ENCODE data around the gene ERICH6. TPM values are rescaled to one million over a fixed set of nuclear protein-coding genes. Genes with fewer than 3 reads are reported as not detected.

Gene ERICH6
- total RNA-seq: 0.09 TPM

DNA sequence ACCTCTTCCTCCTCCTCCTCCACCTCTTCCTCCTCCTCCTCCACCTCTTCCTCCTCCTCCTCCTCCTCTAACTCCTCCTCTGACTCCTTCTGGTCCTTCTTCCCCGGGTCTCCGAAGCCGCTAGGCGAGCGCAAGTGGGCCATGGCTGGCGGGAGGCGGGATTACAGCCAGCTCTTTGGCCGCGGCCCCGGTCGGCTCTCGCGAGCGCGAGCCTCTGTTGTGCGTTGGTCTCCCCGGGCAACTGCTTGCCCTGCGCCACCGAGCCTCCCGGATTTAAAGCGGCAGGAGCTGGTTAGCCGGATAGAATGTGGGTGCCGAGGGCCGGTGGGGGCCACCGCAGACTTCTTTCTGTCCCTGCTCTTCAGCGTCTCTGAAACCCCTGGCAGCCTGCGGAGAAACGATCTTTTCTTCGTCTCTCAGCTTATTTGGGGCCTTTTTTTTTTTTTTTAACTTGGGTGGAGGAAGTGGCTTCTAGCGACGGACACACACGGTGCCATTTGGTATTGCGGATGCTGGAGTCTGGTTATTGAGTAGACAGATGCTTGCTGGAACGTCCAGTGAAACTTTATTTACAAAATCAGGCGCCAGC is at the start of gene ERICH6:
ERICH6 (minus strand) TSS at position 165 of the 589 bp plus-strand sequence; CDS start at position 143, 22 bp downstream.
- peak; percentile 92 for DNase-seq (ENCODE audit: low spot score)

DNA sequence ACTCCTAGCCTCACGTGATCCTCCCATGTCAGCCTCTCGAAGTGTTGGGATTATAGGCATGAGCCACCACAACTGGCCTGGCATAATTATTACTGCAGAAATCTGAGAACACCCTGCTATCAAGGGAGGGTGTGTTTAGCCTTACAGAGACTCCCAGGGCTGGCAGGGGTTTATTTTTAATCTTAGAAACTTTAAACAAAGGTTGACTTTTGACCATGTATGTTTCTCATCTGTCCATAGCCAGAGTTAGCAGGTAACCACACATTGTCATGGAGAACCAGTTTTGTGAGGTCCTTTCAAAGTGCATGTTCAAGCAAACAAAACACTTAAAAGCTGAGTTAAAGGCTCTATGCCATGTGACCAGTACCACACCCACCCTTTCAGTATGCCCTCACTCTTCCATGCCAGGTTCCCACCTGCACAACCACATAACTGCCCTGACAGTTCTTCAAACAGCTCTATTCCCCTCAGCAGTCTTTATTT is 48.1 kb upstream of the ERICH6 start:
- peak; percentile 61 for DNase-seq (ENCODE audit: low spot score)

DNA sequence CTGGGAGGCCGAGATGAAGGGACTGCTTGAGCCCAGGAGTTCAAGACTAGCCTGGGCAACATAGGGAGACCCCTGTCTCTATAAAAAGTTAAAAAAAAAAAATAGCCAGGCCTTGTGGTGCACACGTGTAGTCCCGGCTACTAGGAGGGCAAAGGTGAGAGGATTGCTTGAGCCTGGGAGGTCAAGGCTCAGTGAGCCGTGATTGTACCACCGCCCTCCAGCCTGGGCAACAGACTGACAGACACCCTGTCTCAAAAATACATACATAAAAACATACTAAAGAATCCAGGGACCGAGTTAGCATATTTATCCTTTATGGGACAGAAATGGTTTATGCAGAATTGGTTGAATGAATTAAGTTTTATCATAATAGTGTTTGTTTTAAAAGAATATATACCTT is 45.5 kb upstream of the ERICH6 start:
- DNase-seq (ENCODE audit: low spot score): no peak

DNA sequence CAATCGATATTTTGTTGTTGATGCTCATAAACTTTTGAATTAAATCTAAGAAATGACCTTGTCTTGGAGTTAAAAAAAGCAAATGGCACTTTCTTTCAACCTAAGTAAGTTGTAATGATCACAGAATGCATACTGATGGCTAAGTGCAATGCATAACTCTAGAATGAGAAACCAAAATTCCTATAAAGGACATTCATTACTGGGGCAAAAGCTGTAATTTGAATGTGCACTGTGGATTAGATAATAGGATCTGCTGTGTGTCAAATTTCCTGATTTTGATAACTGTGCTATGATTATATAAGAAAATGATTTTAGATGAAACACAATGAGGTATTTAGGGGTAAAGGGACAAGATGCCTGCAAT is 44.9 kb upstream of the ERICH6 start:
- DNase-seq (ENCODE audit: low spot score): no peak

DNA sequence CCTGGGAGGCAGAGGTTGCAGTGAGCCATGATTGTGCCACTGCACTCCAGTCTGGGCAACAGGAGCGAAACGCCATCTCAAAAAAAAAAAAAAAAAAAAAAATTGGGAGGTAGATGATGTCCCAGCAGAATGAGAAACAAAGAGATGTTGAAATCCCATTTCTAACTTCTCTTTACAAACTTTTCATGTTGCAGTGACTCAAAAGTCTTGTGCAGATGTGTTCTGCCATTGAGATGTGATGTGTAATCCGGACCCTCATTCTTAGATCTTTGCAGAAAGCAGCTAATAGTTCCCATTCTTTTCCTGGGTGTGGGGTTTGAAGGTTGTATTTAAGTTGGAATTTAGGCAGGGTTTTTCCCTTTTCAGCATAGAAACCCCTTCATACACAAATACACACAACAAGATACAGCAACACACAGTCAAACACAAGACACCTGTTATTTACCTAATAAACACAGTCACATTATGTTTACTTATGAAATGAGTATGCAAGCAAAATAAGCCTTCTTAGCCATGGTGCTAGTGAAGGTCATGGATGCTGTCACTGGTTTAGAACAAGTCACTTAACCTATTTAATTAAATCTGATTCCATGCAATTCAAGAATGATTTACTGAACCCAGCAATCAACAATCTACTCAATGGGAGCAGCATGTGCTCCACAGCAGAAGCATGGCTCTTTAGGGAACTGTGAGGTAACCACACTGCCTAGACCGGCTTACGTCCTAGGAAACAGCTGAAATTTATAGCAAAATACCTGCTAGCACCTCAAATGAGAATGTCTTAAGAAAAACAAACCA is 44.4 kb upstream of the ERICH6 start:
- no peak for DNase-seq (ENCODE audit: low spot score)

DNA sequence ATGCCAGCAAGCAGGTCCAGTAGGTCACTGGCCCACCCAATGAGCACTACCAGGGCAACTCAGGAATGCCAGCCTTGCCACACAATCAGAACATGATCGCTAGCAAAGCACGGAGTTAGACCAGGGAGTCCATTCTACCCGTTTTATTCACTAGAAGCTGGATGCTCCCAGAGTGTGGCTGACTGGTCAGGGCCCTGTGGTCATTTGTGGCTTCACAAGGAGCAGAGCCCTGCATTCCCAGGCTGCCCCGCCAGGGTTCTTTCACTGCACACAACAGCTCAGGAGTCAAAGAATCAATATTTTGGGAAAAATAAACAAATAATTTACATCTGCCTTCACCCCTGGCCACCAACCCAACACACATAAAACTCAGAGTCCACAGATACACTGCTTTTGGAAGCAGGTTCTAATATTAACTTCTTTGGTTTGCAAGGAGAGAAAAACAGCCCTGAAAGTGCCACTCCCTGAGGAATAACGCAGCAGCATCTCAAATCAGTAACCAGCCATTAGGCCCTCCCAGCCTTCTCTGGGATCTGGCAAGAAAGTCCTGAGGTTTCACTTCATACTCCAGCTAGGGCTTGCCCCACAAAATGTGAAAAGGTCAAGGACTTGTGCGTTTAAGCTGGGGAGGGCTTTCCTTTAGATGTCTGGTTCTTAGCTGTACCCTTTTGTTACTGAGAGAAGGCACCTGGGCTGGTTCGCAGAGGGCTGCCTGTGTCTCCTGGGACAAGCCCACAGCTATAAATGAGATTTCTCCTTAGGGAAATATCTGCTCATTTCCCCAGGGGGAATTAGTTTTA is 43.3 kb upstream of the ERICH6 start:
- DNase-seq (ENCODE audit: low spot score): no peak

DNA sequence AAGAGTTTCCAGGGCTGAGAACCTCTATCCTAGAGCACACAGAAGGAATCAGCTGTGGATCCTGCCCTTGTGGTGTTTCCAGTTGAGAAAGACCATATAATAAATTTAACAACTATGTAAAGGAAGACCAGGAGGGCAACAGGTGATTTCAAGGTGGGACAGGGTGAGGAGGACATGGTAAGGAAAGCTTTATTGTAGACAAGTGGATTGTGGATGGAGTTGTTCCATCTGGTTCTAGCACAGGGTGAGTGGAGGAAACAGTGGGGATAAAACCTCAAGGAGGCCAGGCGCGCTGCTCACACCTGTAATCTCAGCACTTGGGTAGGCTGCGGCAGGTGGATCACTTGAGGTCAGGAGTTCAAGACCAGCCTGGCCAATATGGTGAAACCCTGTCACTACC is 42.1 kb upstream of the ERICH6 start:
- DNase-seq (ENCODE audit: low spot score): no peak

DNA sequence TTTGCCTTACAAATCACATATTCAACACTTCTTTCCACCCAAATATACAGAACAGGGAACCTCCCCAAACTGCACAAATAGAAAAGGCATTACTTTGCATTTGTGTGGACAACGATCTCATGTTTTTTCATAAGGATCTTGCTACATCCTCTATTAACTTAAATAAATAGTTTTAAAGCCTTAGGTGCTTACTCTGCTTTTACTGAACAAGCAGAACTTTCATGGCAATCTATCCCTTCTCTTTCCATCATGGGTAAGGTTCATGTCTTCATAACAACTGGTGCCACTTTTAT is 41.1 kb upstream of the ERICH6 start:
- DNase-seq (ENCODE audit: low spot score): no peak

DNA sequence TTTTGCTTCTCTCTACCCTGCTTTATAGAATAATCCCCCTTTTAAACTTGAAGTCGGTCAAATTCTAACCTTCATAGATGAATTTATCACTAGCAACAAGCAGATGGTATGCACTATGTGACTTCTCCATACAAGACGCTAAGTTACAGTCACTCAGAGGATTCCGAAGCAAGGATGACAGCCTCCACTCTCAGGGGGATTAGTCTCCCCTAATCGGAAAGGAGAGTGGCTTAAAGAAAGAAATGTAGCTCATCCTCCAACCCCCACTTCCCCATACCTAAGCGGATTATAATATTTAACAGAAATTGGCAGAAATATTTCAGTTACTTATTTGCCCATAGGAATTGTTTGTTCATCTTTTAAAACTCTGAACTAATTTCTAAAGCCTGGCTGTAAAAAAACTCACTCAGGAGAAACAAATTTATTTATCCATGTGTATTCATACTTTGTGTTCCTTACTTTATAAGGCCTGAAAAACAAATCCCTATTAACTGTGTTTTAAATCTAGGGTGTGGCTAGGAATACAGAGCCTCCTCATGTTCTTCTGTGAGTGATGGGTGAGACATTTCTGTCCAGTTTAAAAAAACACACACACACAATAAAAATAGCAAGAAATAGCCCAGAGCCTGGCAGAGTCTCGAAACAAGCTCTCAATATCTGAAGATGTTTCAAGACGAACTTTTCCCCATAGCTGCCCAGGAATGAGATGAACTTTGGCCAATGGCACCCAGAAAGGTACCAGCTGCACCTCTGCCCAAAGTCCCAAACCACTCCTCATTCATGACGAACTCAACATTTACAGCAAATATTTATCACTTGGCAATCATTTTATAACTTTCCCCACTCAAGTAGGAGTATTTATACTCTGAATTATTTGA is 40.6 kb upstream of the ERICH6 start:
- DNase-seq (ENCODE audit: low spot score): no peak

DNA sequence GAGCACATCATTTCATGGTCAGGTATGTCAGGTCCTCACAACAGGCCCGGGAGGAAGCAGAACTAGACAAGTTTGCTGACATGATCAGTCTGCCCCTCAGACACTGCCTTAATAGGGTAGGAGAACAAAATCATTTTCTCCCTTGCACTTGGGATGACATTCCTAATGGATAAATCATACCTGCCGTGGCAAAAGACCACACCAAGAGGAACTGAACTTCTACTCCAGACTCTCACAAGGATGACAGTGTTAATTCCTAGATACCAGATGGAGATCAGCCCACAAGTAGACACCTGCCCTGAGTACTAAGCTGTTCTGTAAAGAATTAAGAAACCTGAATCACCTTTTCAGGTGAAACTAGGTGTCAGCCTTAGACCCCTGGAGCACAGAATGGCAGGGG is 39.8 kb upstream of the ERICH6 start:
- no peak for DNase-seq (ENCODE audit: low spot score)

DNA sequence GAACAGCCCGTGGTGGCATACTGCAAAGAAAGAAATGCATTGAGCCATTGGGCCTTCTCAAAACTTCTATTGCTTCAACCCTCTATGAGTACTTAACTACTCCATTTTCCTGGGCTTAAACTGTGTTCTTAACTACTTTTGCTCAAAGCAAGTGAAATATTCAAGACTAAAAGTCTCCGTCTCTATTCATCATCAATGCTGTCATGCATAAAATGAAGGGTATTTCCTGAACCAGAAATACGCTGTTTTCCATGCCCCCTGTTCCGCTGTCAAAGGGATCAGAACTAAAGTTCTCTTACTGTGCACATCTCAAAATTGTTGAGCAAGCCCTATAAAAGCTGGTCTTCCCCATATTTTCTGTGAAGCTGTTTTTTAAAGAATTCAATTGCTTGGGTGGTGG is 39.0 kb upstream of the ERICH6 start:
- DNase-seq (ENCODE audit: low spot score): no peak

DNA sequence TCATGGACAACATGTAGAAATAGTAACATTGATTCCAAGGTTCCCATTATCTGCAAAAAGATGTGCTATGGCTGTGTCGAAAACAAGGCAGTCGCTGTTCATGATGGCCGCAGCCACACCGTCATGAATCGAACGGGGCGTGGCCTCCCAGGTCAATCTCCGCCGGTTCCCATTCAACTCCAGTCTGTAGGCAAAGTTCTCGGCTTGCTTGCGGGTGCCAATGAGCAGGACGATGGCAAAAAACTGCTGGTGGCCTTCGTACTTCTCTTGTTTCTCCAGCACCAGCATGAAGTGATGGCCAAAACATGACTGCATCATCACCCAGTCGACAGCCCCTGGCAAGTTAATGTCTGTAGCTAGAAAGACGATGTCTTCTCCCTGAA is 38.4 kb upstream of the ERICH6 start:
- DNase-seq (ENCODE audit: low spot score): no peak

DNA sequence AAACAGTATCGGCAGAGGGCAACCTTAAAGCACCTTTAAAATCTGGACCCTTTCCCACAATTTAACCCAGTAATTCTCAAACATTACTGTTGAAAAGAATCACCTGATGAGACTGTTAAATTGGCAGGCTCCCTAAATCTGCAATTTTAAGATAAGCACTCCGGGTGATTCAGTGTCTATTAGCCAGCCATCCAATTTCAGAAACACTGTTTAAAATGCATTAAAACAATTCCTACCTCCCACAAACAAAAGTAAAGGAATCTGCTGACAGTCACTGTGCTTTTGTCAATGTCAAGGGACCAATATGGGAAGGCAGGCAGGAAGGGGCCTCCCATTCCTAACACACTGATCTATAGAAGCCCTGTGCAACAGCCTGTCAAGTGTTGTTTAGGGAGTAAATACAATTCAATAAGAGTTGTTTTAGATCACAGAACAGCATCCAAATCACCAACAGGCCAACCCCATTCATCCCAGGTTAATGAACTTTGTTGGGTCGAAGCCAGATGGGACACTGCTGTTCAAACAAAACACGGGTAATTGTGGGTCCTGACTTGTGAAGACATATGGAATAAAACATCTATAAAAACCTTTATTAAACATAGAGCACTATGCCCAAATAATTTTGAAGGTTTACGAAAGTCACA is 37.9 kb upstream of the ERICH6 start:
- DNase-seq (ENCODE audit: low spot score): no peak

DNA sequence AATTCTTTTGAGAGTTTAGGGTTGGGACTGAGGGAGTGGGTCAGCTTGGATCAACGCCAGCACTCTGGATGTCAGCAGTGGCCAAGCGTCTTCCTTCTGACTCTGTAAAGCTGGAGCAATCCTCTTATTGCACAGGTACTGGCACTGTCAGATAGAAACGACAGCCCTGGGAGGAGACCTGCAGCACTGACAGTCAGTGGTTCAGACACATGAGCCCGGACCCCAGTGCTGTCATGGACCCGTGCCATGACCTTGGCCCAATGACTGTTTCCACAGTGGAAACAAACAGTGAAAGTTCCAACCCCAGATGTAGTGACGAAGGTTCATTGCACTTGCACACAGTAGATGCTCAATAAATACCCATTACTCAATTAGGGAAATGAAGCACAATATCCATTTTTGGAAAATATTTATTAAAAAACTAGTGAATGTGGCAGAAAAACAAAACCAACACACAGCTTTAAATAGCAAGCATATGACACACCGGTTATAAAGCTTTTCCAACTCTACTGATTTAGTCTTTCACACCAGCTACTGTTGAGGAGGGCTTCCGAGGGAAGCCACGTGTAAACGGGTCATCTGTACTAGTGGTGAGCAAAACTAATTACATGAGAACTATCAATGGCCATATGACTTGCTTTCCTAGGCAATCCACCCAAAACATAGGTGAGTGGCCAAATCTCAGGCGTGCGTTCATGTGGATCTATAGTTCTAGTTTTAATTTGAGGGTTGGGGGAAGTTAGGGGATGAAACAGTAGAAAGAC is 37.2 kb upstream of the ERICH6 start:
- no peak for DNase-seq (ENCODE audit: low spot score)

DNA sequence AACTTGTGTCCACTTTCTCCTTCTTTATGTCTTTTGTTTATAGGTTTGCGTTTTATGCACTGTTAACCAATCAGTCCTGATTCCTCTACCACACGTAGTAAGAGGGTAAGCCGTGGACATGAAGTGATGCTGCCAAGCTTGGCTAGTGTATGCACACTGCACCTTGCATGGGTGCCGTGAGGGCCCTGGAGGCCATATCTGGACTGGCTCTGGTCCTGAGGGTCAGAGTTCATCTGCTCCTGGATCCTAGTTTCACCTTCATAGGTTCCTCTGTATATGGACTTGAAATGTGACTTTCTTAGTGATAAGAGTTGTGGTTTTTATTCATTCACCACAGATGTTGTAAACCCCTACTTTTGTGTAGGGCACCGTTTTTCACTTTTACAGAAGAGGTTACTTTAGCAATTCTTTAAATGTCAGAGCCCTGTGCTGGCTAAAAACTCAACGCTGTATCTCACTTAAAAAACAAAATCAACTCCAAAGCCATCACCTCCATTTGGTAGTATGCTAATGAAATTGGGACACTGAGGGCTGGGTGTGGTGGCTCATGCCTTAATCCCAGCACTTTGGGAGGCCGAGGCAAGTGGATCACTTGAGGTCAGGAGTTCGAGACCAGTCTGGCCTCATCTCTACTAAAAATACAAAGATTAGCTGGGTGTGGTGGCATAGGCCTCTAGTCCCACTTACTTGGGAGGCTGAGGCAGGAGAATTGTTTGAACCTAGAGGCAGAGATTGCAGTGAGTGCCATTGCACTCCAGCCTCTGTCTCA is 36.3 kb upstream of the ERICH6 start:
- DNase-seq (ENCODE audit: low spot score): no peak

DNA sequence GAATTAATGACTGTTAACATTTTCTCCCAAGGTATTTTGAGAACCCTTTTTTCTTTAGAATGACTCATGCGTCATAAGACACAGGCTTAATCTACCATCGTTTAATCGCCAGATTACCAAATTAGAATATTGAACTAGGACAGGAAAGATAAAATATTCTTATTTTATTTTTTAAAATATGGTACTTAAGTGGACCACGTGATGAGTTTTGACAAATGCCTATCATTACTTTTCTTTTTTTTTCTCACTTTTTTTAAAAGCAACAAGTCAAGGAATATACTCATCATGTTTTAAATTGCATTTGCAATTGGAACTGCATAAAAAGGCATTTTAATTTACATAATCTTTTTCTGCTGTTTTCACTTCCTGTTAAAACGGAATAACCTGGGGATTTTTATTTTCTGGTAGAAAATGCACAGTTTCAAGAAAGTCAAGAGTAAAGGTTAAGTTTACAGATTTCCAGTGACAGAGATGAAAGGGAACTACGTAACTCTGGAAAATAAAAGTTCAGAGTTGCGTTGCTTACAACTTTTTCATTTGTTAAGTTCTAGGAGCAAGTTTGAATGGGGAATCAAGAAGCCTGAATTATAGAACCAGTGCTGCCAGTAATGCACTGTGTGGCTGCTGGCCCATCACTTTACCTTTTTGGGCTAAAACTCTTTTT is 35.6 kb upstream of the ERICH6 start:
- no peak for DNase-seq (ENCODE audit: low spot score)

DNA sequence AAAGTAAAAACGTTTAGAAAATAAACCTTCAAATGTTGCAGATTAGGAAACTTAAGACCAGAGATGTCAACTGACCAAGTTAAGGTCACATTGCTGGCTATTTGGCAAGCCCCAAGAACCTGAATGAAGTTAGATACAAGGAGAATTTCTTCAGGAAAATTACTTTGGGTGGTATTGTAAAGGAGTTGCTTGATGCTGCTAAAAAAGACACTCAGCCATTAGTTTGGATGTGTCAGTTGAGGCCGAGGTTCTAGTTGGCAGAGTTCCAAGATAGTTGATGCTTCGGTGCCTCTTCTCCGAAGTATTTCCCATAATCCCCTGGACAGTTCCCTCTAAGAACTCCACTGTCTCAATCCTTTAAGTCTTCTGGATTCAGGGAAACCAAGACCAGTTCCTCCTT is 35.0 kb upstream of the ERICH6 start:
- no peak for DNase-seq (ENCODE audit: low spot score)

DNA sequence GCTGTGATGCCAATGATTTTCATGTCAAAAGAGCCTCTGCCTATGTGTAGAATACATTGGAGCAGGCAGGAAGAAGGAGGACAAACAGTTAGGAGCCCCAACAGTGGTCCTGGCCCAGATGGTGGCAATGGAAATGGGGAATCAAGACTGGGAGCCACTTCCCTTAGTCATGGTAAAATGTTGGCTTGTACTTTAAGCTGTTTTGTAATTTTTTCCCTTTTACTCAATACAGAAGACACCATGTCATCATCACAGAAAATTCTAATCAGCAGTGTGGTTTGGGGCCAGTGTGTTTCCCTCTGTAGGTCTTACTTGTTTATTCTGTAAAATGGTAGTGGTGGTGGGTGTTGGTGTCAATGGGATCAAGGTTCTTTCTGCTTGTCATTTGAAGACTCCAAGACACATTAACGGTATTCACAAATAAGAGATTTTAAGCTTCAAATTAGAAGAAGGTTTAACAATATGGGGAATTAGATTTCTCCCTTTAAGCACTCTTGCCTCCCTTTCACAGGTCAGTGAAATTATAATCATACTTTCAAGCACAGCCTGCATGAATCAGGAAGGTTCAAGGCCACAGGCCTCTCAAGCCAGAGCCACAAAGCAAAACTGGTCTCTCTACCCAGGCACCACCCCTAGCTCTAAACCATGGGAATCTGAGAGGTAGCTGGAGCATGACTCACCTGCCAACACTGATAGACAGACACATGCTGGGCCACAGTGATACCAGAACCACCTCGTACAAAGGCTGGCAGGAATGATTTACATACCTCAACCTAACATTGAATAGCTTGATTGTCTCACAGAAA is 34.4 kb upstream of the ERICH6 start:
- DNase-seq (ENCODE audit: low spot score): peak; percentile 61

Measured in mucosa of gallbladder (tissue), 1 donor.